ENCODE measurements around the gene ACOX1.

DNA sequence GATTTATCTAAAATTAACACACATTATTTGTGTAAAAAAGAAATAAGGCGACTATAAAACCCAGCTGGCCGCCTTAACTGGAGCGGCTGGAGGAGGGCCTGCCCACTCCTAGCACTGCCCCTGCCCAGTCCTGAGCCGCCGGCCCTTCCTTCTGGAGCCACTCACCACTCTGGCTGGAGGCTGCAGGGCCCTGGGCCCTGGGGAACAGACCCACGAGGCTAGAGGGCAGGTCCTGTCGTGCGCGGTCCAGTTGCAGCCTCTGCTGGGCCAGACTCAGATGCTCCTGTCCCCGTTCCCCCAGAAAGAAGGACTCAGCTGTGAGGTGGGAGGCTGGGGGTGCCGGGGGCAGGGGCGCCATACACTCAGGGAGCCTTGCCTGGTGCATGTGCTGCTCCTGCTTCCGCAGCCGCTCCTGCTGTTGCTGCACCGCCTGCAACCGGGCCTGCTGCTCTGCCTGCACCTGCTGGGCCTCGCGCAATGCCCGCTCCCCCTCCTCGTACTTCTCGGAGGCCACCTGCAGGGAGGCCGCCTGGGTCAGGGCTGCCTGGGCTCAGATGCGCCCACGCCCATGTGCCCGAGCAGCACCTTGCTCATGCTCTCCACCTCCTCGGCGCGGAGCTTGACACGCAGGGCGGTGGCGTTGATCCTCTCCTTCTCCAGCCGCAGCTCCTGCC lies 65.3 kb downstream of the ACOX1 start:
- TF ChIP-seq EZH2 (IDR thresholded peaks at IDR 0.05; ENCODE audit: low read length) = no peak
- TF ChIP-seq, protein P1, sequence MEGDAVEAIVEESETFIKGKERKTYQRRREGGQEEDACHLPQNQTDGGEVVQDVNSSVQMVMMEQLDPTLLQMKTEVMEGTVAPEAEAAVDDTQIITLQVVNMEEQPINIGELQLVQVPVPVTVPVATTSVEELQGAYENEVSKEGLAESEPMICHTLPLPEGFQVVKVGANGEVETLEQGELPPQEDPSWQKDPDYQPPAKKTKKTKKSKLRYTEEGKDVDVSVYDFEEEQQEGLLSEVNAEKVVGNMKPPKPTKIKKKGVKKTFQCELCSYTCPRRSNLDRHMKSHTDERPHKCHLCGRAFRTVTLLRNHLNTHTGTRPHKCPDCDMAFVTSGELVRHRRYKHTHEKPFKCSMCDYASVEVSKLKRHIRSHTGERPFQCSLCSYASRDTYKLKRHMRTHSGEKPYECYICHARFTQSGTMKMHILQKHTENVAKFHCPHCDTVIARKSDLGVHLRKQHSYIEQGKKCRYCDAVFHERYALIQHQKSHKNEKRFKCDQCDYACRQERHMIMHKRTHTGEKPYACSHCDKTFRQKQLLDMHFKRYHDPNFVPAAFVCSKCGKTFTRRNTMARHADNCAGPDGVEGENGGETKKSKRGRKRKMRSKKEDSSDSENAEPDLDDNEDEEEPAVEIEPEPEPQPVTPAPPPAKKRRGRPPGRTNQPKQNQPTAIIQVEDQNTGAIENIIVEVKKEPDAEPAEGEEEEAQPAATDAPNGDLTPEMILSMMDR (optimal IDR thresholded peaks at IDR 0.05 in 1 of 3, IDR thresholded peaks at IDR 0.05 in 1 of 3, conservative IDR thresholded peaks at IDR 0.05 in 1 of 3; ENCODE audit: extremely low read depth in 1 of 3, insufficient read depth in 2 of 3, low read length in 3 of 3) = no peak
